Stimulated activated naive B cell treated with anti-CD40 and anti-IgM and Interleukin-4, amounts not matched to agents 10 μg/mL and 1 μg/mL and 100 μg/mL, for 72 hours (primary cell): ENCODE results near the gene GRIN3B.
A peak's percentile ranks its signal among the peaks of the same experiment; 100 is the strongest.

Experiments
- ATAC-seq, 2 donors: fragments of 150-1000 bp; cut with Tn5 transposase; replicated peaks; 2 replicates each; pipeline ENCODE4 v1.10.0; 2021; ENCODE audit warnings: moderate library complexity in 1 of 2
- DNase-seq: peaks from one replicate; pipeline ENCODE4 v3.0.0; 2021
- H3K27ac Mint-ChIP-seq: one replicate; pipeline ENCODE4 v1.8.0; 2022; ENCODE audit warnings: mild to moderate bottlenecking, mixed read lengths
- H3K27me3 Mint-ChIP-seq, 2 donors: one replicate each; pipeline ENCODE4 v1.8.0; 2022; ENCODE audit warnings: mixed read lengths in 2 of 2
- H3K36me3 Mint-ChIP-seq, 2 donors: one replicate each; pipeline ENCODE4 v1.8.0; 2022; ENCODE audit warnings: mixed read lengths in 2 of 2, mild to moderate bottlenecking in 1 of 2
- H3K4me1 Mint-ChIP-seq, 2 donors: one replicate each; pipeline ENCODE4 v1.8.0; 2022; ENCODE audit warnings: mixed read lengths in 2 of 2, mild to moderate bottlenecking in 1 of 2
- H3K4me3 Mint-ChIP-seq, 2 donors: one replicate each; pipeline ENCODE4 v1.8.0; 2022; ENCODE audit warnings: mild to moderate bottlenecking in 2 of 2, mixed read lengths in 2 of 2, moderate library complexity in 1 of 2
- H3K9me3 Mint-ChIP-seq, 2 donors: one replicate each; pipeline ENCODE4 v1.8.0; 2022; ENCODE audit warnings: mixed read lengths in 2 of 2, mild to moderate bottlenecking in 1 of 2

The GRIN3B gene

GRCh38 chr19:960020-960419, 40.2 kb upstream of the GRIN3B start:
- H3K27ac Mint-ChIP-seq: no peak overlapping the region
- no peaks in the 10 kb centered on the region for H3K27me3 Mint-ChIP-seq
- DNase-seq (no peak), ATAC-seq (no peak)
- H3K4me3 Mint-ChIP-seq: no peak overlapping the region
- H3K36me3 Mint-ChIP-seq: peaks cover 33 to 56% of the 10 kb centered on the region in 2 donors
- no peaks in the 10 kb centered on the region for H3K9me3 Mint-ChIP-seq
- H3K4me1 Mint-ChIP-seq: peaks cover 4 to 6% of the 10 kb centered on the region in 2 donors

GRCh38 chr19:960601-960938, 39.6 kb upstream of the GRIN3B start:
- Mint-ChIP-seq H3K9me3 (no peaks in the 10 kb centered on the region), H3K27ac (no peak overlapping the region), H3K4me3 (no peak overlapping the region), H3K4me1 (peaks cover 4 to 6% of the 10 kb centered on the region in 2 donors), H3K27me3 (no peaks in the 10 kb centered on the region), H3K36me3 (peaks cover 37 to 61% of the 10 kb centered on the region in 2 donors)
- ATAC-seq (no peak), DNase-seq (no peak)

GRCh38 chr19:961866-962620, 38.2 kb upstream of the GRIN3B start:
- Mint-ChIP-seq H3K36me3 (peaks cover 48 to 74% of the 10 kb centered on the region in 2 donors), H3K27me3 (no peaks in the 10 kb centered on the region), H3K4me3 (no peak overlapping the region), H3K27ac (peak overlapping the region; percentile 79), H3K9me3 (peaks cover 0 to 2% of the 10 kb centered on the region in 2 donors), H3K4me1 (peaks cover 4 to 6% of the 10 kb centered on the region in 2 donors)
- DNase-seq (no peak), ATAC-seq (no peak)

GRCh38 chr19:962683-963400, 37.4 kb upstream of the GRIN3B start:
- DNase-seq: no peak
- no peak overlapping the region for H3K4me3 Mint-ChIP-seq
- peaks cover 4 to 6% of the 10 kb centered on the region in 2 donors for H3K4me1 Mint-ChIP-seq
- H3K36me3 Mint-ChIP-seq: peaks cover 49 to 73% of the 10 kb centered on the region in 2 donors
- no peaks in the 10 kb centered on the region for H3K27me3 Mint-ChIP-seq
- H3K27ac Mint-ChIP-seq: no peak overlapping the region
- no peak for ATAC-seq
- peaks cover 0 to 2% of the 10 kb centered on the region in 2 donors for H3K9me3 Mint-ChIP-seq

DNA sequence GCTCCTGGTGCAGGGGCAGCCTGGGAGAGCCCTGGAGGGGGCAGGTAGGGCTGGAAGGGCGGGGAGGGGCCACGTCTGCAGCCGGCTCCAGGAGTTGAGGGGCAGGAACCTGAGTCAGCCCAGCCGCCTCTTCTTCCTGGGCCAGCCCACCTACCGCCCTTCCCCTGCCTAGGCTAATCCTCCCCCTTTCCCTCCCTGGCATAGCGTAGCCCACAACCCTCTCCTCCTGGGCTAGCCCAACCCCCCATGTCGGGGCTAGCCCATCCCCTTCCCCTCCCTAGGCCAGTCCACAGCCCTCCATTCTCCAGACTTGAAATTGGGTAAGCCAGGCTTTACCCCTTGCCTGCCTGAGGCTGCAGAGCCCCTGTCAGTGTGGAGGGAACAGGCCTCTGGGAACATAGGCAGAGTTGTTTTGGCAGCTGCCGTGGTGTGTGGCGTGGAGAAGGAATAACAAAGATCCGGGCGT, 36.7 kb upstream of the GRIN3B start:
- Mint-ChIP-seq H3K27ac (no peak overlapping the region), H3K4me1 (peaks cover 4 to 6% of the 10 kb centered on the region in 2 donors), H3K36me3 (peaks cover 51 to 77% of the 10 kb centered on the region in 2 donors), H3K4me3 (no peak overlapping the region), H3K27me3 (no peaks in the 10 kb centered on the region), H3K9me3 (peaks cover 0 to 2% of the 10 kb centered on the region in 2 donors)
- DNase-seq (no peak), ATAC-seq (no peak)

DNA sequence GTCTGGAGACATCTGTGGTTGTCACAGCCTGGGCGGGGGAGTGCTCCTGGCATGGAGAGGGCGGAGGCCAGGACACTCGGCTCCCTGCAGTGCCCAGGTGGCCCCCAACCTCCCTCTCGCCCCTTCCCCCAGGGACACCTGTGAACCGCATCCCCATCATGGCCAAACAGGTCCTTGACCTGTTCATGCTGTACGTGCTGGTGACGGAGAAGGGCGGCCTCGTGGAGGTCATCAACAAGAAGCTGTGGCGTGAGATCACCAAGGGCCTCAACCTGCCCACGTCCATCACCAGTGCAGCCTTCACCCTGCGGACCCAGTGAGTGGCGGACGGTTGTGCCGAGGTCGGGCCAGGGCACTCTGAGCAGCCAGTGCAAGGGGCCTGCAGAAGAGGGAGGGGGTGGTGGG, 36.1 kb upstream of the GRIN3B start:
- ATAC-seq (no peak), DNase-seq (no peak)
- Mint-ChIP-seq H3K36me3 (peaks cover 54 to 79% of the 10 kb centered on the region in 2 donors), H3K9me3 (peaks cover 0 to 2% of the 10 kb centered on the region in 2 donors), H3K27me3 (no peaks in the 10 kb centered on the region), H3K27ac (no peak overlapping the region), H3K4me3 (peak overlapping the region in 1 of 2 donors; percentile 17), H3K4me1 (peaks cover 2 to 6% of the 10 kb centered on the region in 2 donors)

DNA sequence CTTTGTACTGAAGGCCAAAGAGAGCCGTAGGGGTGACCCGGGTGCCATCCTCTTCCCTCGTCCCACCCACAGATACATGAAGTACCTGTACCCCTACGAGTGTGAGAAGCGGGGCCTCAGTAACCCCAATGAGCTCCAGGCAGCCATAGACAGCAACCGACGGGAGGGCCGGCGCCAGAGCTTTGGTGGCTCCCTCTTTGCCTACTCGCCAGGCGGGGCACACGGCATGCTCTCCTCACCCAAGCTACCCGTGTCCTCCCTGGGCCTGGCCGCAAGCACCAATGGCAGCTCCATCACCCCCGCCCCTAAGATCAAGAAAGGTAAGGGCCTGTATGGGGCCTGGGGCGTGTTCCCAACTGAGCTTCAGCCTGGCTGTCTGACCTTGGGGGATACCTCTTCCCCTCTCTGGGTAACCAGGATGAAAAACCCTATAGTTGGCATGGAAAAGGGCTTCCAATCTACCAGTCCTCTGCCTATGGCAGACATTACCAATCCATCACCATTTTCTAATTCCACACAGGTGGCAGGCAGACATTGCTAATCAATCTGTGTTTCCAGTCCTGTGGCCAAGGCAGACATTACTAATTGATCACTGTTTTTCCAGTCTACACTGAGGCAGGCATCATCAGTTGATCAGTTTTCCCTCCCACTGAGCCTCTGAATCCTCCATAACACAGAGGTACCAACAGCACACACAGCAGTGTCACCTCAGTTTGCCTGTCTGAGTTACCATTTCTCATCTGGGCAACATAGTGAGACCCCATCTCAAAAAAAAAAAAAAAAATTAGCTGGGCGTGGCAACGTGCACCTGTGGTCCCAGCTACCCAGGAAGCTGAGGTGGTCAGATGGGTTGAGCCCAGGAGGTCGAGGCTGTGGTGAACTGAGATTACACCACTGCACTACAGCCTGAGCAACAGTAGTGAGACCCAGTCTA, 35.2 kb upstream of the GRIN3B start:
- DNase-seq (no peak), ATAC-seq (no peak)
- peaks cover under 1 to 5% of the 10 kb centered on the region in 2 donors for H3K4me1 Mint-ChIP-seq
- no peak overlapping the region for H3K27ac Mint-ChIP-seq
- peaks cover 0 to 2% of the 10 kb centered on the region in 2 donors for H3K9me3 Mint-ChIP-seq
- no peak overlapping the region for H3K4me3 Mint-ChIP-seq
- H3K36me3 Mint-ChIP-seq: peaks cover 52 to 75% of the 10 kb centered on the region in 2 donors
- no peaks in the 10 kb centered on the region for H3K27me3 Mint-ChIP-seq

- H3K4me3 Mint-ChIP-seq: no peak overlapping the region
- no peak overlapping the region for H3K27ac Mint-ChIP-seq
- no peak for ATAC-seq
- no peak for DNase-seq
- H3K27me3 Mint-ChIP-seq: no peaks in the 10 kb centered on the region
- peaks cover 61 to 77% of the 10 kb centered on the region in 2 donors for H3K36me3 Mint-ChIP-seq
- peaks cover 4 to 5% of the 10 kb centered on the region in 2 donors for H3K9me3 Mint-ChIP-seq
- no peaks in the 10 kb centered on the region for H3K4me1 Mint-ChIP-seq
These were observed 33.6 kb upstream of the GRIN3B start for GRCh38 chr19:966485-967088.

GRCh38 chr19:970695-971094, 29.5 kb upstream of the GRIN3B start:
- peaks cover 47 to 60% of the 10 kb centered on the region in 2 donors for H3K36me3 Mint-ChIP-seq
- ATAC-seq: no peak
- peaks cover 4 to 5% of the 10 kb centered on the region in 2 donors for H3K9me3 Mint-ChIP-seq
- peak overlapping the region; percentile 37 to 46 for H3K4me3 Mint-ChIP-seq
- DNase-seq: no peak
- H3K27ac Mint-ChIP-seq: peak overlapping the region; percentile 87
- H3K27me3 Mint-ChIP-seq: no peaks in the 10 kb centered on the region
- no peaks in the 10 kb centered on the region for H3K4me1 Mint-ChIP-seq

DNA sequence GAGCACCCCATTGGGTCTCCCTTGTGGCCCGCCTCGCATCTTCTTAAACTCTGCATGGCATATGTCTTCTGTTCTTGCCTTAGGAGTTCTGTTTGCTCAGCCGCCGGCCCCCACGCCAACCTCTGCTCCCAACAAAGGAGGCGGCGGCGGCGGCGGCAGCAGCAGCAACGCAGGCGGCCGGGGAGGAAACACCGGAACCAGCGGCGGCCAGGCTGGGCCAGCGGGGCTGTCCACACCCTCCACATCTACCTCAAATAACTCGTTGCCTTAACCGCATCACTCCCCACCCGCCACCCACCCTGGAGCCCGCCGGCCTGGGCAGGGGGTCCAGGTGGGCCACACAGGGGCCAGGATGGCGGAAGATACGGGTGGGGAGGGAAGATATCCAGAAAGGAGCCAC, 28.4 kb upstream of the GRIN3B start:
- Mint-ChIP-seq H3K36me3 (peaks cover 39 to 49% of the 10 kb centered on the region in 2 donors), H3K9me3 (peaks cover 3 to 5% of the 10 kb centered on the region in 2 donors), H3K4me3 (no peak overlapping the region), H3K27ac (no peak overlapping the region), H3K27me3 (no peaks in the 10 kb centered on the region), H3K4me1 (no peaks in the 10 kb centered on the region)
- DNase-seq: no peak
- no peak for ATAC-seq

DNA sequence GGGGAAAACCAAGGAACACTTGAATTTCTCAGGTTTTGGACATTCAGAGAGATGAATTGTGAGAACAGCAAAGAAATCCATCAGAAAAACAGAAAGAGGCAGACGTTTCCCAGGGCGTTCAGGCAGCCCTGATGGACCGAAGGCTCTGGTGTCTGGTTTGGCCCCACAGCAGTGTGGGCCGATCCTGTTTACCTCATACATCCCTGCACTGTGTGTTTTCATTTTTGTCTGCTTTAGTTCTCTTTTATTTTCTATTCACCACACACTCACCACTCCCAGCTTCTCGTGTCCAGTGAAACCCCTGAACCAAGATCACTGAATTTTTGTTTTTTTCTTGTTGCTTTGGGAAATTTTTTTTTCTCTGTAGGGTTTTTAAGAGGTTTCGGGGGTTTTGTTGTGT, 27.9 kb upstream of the GRIN3B start:
- ATAC-seq (no peak), DNase-seq (no peak)
- no peak overlapping the region for H3K4me3 Mint-ChIP-seq
- no peak overlapping the region for H3K27ac Mint-ChIP-seq
- H3K9me3 Mint-ChIP-seq: peaks cover 3 to 5% of the 10 kb centered on the region in 2 donors
- H3K36me3 Mint-ChIP-seq: peaks cover 35 to 45% of the 10 kb centered on the region in 2 donors
- H3K4me1 Mint-ChIP-seq: no peaks in the 10 kb centered on the region
- H3K27me3 Mint-ChIP-seq: no peaks in the 10 kb centered on the region

GRCh38 chr19:973726-974563, 26.3 kb upstream of the GRIN3B start:
- ATAC-seq (no peak), DNase-seq (no peak)
- Mint-ChIP-seq H3K4me1 (no peaks in the 10 kb centered on the region), H3K36me3 (peaks cover 26 to 34% of the 10 kb centered on the region in 2 donors), H3K4me3 (no peak overlapping the region), H3K9me3 (peaks cover 3 to 5% of the 10 kb centered on the region in 2 donors), H3K27me3 (no peaks in the 10 kb centered on the region), H3K27ac (peak overlapping the region; percentile 25)
